GM21825 (cell line): ENCODE results near the gene MAML2.

Source experiments
- ATAC-seq: cut with Tn5 transposase; IDR thresholded peaks from one replicate; pipeline ENCODE4 v1.9.1; 2021; ENCODE audit warnings: mild to moderate bottlenecking, moderate library complexity; ENCODE audit not compliant: unreplicated experiment

MAML2 gene

DNA sequence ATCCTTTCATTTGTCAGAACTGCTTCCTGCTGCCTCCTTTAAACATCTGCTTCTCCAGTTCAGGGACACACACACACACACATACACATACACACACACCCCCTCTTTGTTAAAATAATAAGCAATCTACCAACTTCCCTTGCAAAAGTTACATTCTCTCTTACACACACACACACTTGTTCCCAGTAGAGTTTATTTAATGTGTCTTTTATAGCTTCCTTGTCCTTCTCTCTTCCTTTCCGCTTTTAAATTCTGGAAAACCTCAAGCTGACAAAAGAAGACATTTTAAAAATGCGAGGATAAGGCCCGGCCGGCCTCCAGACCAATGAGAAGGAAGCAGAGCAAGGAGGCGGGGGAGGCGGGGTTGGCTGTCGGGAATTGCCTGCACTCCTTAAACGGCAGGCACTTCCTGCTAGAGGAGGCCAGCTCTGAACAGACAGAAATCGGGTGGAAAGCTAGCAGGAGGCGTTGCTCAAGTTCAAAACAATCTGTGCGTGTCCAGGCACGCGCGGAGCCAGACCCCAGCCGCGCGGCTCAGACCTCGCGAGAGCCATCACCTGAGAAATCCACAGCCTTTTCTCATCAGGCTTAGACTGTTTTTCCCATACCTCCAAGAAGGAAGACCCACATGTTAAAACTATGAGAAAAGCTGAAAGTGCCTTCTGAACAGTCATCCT is 99.9 kb downstream of the MAML2 start:
- ATAC-seq = peak; percentile 95

GRCh38 chr11:96242191-96242847 is 100.7 kb downstream of the MAML2 start:
- no peak for ATAC-seq

- ATAC-seq = no peak
Observed at GRCh38 chr11:96241331-96241841, 101.6 kb downstream of the MAML2 start.

DNA sequence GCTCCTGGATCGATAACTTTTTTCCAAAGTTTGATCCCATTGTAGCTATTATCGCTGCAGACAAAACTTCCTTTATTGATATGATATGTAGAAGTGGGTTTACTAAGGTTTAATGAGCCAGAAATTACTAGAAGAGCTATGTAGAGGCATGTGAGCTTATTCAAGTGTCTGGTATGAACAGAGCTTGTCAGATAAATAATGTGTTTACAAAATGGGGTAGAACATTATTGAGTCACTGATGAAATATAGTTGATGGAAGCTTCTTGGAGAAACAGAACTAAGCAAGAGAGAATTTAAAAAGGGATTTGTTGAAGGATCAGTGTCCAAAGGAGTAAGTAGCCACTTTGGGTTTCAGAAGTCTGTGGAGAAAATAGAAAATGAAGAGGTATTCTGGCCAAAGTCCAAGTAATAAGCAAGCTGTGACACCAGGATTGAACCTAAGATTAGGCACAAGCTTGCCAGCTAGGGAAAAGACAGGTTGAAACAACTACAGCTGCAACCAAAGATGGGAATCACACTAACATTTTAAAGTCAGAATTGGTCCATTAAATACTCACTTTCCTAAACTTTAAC is 104.3 kb downstream of the MAML2 start:
- ATAC-seq = no peak

GRCh38 chr11:96237766-96238266 is 105.2 kb downstream of the MAML2 start:
- ATAC-seq = no peak

- ATAC-seq = peak; percentile 84
Observed at GRCh38 chr11:96235751-96236150, 107.2 kb downstream of the MAML2 start.

GRCh38 chr11:96234866-96235441 is 108.0 kb downstream of the MAML2 start:
- ATAC-seq = no peak

DNA sequence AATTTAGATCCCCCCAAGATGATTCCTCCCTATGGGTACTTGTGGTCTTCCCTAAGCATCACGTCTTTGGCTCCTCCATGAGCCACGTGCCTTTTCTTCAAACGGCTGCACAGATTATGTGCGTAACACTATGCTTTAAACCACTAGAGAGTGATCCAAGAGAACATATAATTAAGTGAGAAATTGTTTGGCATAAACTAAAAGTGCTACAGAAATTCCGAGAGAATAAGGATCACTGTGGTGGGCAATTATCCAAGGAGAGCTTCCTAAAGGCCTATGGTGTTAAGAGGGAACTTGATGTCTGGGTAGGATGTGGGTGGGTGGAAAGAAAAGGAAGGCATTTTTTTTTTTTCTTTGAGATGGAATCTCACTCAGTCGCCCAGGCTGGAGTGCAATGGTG is 110.9 kb downstream of the MAML2 start:
- ATAC-seq = no peak

DNA sequence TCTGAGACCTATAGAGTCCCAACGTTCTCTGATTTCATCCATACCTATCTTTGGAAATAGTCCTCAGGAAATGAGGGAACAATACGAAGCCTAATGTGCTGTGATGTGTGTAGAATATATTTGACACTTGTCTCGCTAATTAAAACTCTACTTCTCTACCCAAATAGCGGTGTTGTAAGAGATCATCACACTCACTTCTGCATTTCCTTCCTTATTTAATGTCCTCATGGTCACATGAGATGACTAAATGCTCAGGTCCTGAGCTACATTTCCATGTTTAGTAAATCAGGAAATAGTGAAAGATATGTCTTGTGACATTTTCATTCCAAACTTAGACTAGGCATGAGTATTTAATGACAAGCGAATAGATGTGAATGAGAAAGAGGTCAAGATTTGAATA is 112.3 kb downstream of the MAML2 start:
- ATAC-seq = no peak

- no peak for ATAC-seq
Observed at GRCh38 chr11:96229354-96229977, 113.5 kb downstream of the MAML2 start.

- no peak for ATAC-seq
Observed at GRCh38 chr11:96228910-96229309, 114.1 kb downstream of the MAML2 start.

- no peak for ATAC-seq
Observed at GRCh38 chr11:96228473-96228891, 114.5 kb downstream of the MAML2 start.

DNA sequence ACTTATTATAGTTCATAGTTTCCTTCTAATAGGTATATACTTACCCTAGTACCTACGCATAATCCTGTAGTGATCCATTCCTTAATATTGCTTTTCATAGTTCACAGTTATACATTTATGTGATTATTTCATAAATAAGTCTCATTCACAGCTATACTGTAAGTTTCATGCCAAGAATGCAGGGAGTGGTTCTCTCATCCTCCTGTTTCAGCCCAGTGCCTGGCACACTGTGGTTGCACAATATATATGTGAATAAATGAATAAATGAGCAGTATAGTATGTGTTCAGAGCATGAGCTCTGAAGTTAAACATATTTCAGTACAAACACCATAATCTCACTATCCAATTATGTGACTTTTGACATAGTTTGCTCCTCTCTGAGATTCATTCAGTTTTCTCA is 115.8 kb downstream of the MAML2 start:
- no peak for ATAC-seq

DNA sequence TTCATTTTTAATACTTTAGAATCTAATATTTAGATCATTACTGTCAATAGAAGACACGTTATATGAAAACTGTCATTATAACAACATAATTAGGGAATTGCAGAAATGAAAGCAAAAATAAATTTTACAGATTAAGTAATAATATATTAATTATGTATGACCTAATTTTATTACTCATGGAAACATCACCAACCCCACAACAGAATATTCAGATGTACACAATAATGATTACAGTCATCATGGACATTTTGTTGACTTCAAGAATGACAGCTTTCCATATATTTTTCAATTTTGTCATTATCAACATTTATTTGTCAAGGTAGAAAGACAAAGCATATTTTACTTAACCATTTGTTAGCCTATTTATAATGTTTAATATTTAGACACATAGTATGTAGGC is 119.9 kb downstream of the MAML2 start:
- ATAC-seq = no peak

DNA sequence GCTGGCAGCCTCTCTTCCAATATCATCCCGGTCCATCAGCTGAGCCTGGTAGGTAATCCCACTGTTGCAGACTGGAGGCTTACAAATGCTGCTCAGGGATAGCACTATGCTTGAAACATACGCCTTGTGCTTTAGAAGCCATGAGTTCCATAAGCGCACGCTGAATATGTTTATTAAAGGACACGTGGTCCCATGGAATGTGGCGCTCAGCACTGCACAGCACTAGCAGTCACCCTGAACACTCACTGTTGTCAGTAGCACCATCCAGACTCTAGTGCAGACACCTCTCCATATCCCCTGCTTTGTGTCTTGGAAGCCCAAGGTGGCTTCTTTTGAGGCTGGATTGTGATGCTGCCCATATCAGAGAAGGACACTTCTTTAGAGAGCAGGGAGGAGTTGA is 120.9 kb downstream of the MAML2 start:
- no peak for ATAC-seq

GRCh38 chr11:96221244-96222070 is 121.5 kb downstream of the MAML2 start:
- no peak for ATAC-seq

GRCh38 chr11:96219981-96220623 is 122.9 kb downstream of the MAML2 start:
- no peak for ATAC-seq

DNA sequence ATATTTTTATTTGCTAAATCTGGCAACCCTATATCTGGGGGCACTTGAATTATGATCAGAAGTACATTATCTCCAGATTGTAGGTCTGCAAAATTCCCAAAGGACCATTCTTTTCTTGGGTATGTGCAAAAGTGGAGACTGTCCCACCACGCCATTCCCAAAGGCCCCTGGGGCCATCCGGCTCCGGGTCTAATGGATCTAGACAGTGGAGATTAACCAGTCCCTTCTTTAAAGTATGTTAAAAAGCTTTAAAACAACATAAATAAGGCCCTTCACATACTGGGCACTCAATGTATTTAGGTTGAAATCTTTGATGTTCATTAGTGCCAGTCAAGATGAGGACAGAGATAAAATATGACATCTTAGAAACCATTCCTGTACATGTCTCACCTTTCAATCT is 124.1 kb downstream of the MAML2 start:
- ATAC-seq = no peak

- no peak for ATAC-seq
Observed at GRCh38 chr11:96218006-96218405, 125.0 kb downstream of the MAML2 start.

DNA sequence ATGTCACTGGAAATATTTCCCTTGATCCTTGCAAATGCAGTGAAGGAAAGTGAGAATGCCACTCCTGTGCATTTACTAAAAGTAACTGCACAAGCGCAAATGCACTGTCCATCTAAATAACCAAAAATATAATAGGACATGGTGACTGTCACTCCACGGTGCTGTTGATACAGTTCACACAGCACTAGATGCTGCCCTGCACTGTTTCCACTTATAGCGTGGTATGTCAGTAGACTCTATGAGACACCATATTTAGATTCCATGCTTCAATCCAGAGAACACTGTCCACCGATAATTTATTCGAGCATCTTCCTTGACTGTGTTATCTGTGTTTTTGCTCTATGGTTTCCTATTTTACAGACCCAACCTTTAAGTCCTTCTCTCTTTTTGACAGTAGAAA is 125.8 kb downstream of the MAML2 start:
- no peak for ATAC-seq
